ENCODE data around the gene C17orf107.

The C17orf107 gene

GRCh38 chr17:4860651-4861050 is 38.7 kb upstream of the C17orf107 start:
- H3K9me3 ChIP-seq (replicated peaks in 1 of 2; ENCODE audit: control insufficient read depth in 2 of 2, insufficient read depth in 1 of 2, low read depth in 1 of 2, low read length in 2 of 2) = no peaks in the 10 kb centered on the region
- H3K4me3 ChIP-seq (ENCODE audit: low read length in 2 of 2) = no peak overlapping the region
- no peak overlapping the region for H3K9ac ChIP-seq (ENCODE audit: low read depth, low read length, poor library complexity)
- H3K4ac ChIP-seq (ENCODE audit: low read length) = no peak overlapping the region
- H3K79me1 ChIP-seq (ENCODE audit: low read depth, low read length) = peaks cover 2% of the 10 kb centered on the region
- H3K4me1 ChIP-seq (ENCODE audit: control insufficient read depth in 2 of 2, insufficient read depth in 1 of 2, low read depth in 1 of 2, low read length in 2 of 2) = peaks cover 17 to 20% of the 10 kb centered on the region in 2 donors
- no peak overlapping the region for H3K27ac ChIP-seq (replicated peaks; ENCODE audit: low read length)
- no peak overlapping the region for H4K91ac ChIP-seq (ENCODE audit: low read depth, low read length, poor library complexity)
- H3K18ac ChIP-seq (ENCODE audit: low read length) = peak overlapping the region; percentile 21
- H2AFZ ChIP-seq (ENCODE audit: low read length) = no peak overlapping the region
- no CpG with 5 or more reads among the region's 9 CpGs for WGBS, 2 donors (ENCODE audit: extremely low coverage in 2 of 2, insufficient read length in 2 of 2, insufficient replicate concordance in 1 of 2)
- no peak overlapping the region for H2BK120ac ChIP-seq (ENCODE audit: low read depth, low read length)
- H2BK5ac ChIP-seq (ENCODE audit: low read length) = no peak overlapping the region
- H3K4me2 ChIP-seq (ENCODE audit: insufficient read depth, low read length, poor library complexity, severe bottlenecking) = no peak overlapping the region
- no peak overlapping the region for H2BK12ac ChIP-seq (ENCODE audit: low read length)
- H4K8ac ChIP-seq (ENCODE audit: low read depth, low read length) = no peak overlapping the region
- peak overlapping the region; percentile 67 for H2AK5ac ChIP-seq (ENCODE audit: low read depth, low read length)
- H3K36me3 ChIP-seq (replicated peaks in 1 of 2; ENCODE audit: control insufficient read depth in 2 of 2, insufficient read depth in 2 of 2, low read length in 2 of 2) = peaks cover 0 to 15% of the 10 kb centered on the region in 2 donors
- no peak overlapping the region for H3K23ac ChIP-seq (ENCODE audit: low read depth, low read length, poor library complexity)
- H2BK15ac ChIP-seq (ENCODE audit: low read length) = no peak overlapping the region
- H3K27me3 ChIP-seq (ENCODE audit: control insufficient read depth in 3 of 3, insufficient read depth in 3 of 3, low read depth in 1 of 3, low read length in 3 of 3) = no peaks in the 10 kb centered on the region
- no peak overlapping the region for H3K14ac ChIP-seq (ENCODE audit: low read length)
- DNase-seq (ENCODE audit: low spot score) = no peak

- H3K14ac ChIP-seq (ENCODE audit: low read length) = no peak overlapping the region
- H3K9ac ChIP-seq (ENCODE audit: low read depth, low read length, poor library complexity) = no peak overlapping the region
- WGBS, 2 donors (ENCODE audit: extremely low coverage in 2 of 2, insufficient read length in 2 of 2, insufficient replicate concordance in 1 of 2) = no CpG with 5 or more reads among the region's 16 CpGs
- H3K4me2 ChIP-seq (ENCODE audit: insufficient read depth, low read length, poor library complexity, severe bottlenecking) = no peak overlapping the region
- no peak overlapping the region for H2BK120ac ChIP-seq (ENCODE audit: low read depth, low read length)
- H3K27ac ChIP-seq (replicated peaks; ENCODE audit: low read length) = no peak overlapping the region
- no peak for DNase-seq (ENCODE audit: low spot score)
- no peak overlapping the region for H3K4me3 ChIP-seq (ENCODE audit: low read length in 2 of 2)
- H3K9me3 ChIP-seq (replicated peaks in 1 of 2; ENCODE audit: control insufficient read depth in 2 of 2, insufficient read depth in 1 of 2, low read depth in 1 of 2, low read length in 2 of 2) = no peaks in the 10 kb centered on the region
- H4K91ac ChIP-seq (ENCODE audit: low read depth, low read length, poor library complexity) = no peak overlapping the region
- H2BK15ac ChIP-seq (ENCODE audit: low read length) = no peak overlapping the region
- no peak overlapping the region for H2BK12ac ChIP-seq (ENCODE audit: low read length)
- peaks cover 17 to 20% of the 10 kb centered on the region in 2 donors for H3K4me1 ChIP-seq (ENCODE audit: control insufficient read depth in 2 of 2, insufficient read depth in 1 of 2, low read depth in 1 of 2, low read length in 2 of 2)
- no peak overlapping the region for H3K18ac ChIP-seq (ENCODE audit: low read length)
- H3K79me1 ChIP-seq (ENCODE audit: low read depth, low read length) = peaks cover 2% of the 10 kb centered on the region
- H2AK5ac ChIP-seq (ENCODE audit: low read depth, low read length) = no peak overlapping the region
- H2BK5ac ChIP-seq (ENCODE audit: low read length) = no peak overlapping the region
- no peak overlapping the region for H4K8ac ChIP-seq (ENCODE audit: low read depth, low read length)
- H3K23ac ChIP-seq (ENCODE audit: low read depth, low read length, poor library complexity) = no peak overlapping the region
- H3K36me3 ChIP-seq (replicated peaks in 1 of 2; ENCODE audit: control insufficient read depth in 2 of 2, insufficient read depth in 2 of 2, low read length in 2 of 2) = peaks cover 0 to 15% of the 10 kb centered on the region in 2 donors
- no peak overlapping the region for H3K4ac ChIP-seq (ENCODE audit: low read length)
- no peak overlapping the region for H2AFZ ChIP-seq (ENCODE audit: low read length)
- no peaks in the 10 kb centered on the region for H3K27me3 ChIP-seq (ENCODE audit: control insufficient read depth in 3 of 3, insufficient read depth in 3 of 3, low read depth in 1 of 3, low read length in 3 of 3)
Observed at GRCh38 chr17:4861052-4861451, 38.3 kb upstream of the C17orf107 start.

DNA sequence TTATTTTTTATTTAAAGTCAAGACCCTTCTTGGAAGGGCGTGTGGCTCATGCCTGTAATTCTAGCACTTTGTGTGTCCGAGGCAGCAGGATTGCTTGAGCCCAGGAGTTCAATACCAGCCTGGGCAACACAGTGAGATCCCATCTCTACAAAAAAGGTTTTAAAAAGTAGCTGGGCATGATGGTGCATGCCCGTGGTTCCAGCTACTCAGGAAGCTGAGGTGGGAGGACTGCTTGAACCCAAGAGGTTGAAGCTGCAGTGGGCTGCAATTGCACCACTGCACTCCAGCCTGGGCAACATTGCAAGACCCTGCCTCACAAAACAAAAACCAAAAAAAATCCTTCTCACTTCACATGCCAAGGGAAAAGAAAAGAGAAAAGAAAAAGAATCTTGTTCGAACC is 36.6 kb upstream of the C17orf107 start:
- Histone ChIP-seq H3K18ac (ENCODE audit: low read length) (no peak overlapping the region), H3K4ac (ENCODE audit: low read length) (no peak overlapping the region), H3K4me1 (ENCODE audit: control insufficient read depth in 2 of 2, insufficient read depth in 1 of 2, low read depth in 1 of 2, low read length in 2 of 2) (peaks cover 12 to 13% of the 10 kb centered on the region in 2 donors), H3K23ac (ENCODE audit: low read depth, low read length, poor library complexity) (no peak overlapping the region), H3K9ac (ENCODE audit: low read depth, low read length, poor library complexity) (no peak overlapping the region), H4K8ac (ENCODE audit: low read depth, low read length) (no peak overlapping the region), H2BK120ac (ENCODE audit: low read depth, low read length) (no peak overlapping the region), H2BK5ac (ENCODE audit: low read length) (no peak overlapping the region), H2AFZ (ENCODE audit: low read length) (no peak overlapping the region), H3K14ac (ENCODE audit: low read length) (no peak overlapping the region), H3K4me3 (ENCODE audit: low read length in 2 of 2) (no peak overlapping the region), H3K27ac (replicated peaks; ENCODE audit: low read length) (no peak overlapping the region), H3K27me3 (ENCODE audit: control insufficient read depth in 3 of 3, insufficient read depth in 3 of 3, low read depth in 1 of 3, low read length in 3 of 3) (no peaks in the 10 kb centered on the region), H2AK5ac (ENCODE audit: low read depth, low read length) (no peak overlapping the region), H3K4me2 (ENCODE audit: insufficient read depth, low read length, poor library complexity, severe bottlenecking) (no peak overlapping the region), H3K36me3 (replicated peaks in 1 of 2; ENCODE audit: control insufficient read depth in 2 of 2, insufficient read depth in 2 of 2, low read length in 2 of 2) (peaks cover 0 to 15% of the 10 kb centered on the region in 2 donors), H4K91ac (ENCODE audit: low read depth, low read length, poor library complexity) (no peak overlapping the region), H2BK15ac (ENCODE audit: low read length) (no peak overlapping the region), H3K9me3 (replicated peaks in 1 of 2; ENCODE audit: control insufficient read depth in 2 of 2, insufficient read depth in 1 of 2, low read depth in 1 of 2, low read length in 2 of 2) (no peaks in the 10 kb centered on the region), H3K79me1 (ENCODE audit: low read depth, low read length) (no peaks in the 10 kb centered on the region), H2BK12ac (ENCODE audit: low read length) (no peak overlapping the region)
- no CpG with 5 or more reads among the region's 4 CpGs for WGBS, 2 donors (ENCODE audit: extremely low coverage in 2 of 2, insufficient read length in 2 of 2, insufficient replicate concordance in 1 of 2)
- DNase-seq (ENCODE audit: low spot score) = no peak

GRCh38 chr17:4863321-4863720 is 36.0 kb upstream of the C17orf107 start:
- H2BK15ac ChIP-seq (ENCODE audit: low read length) = no peak overlapping the region
- no peaks in the 10 kb centered on the region for H3K9me3 ChIP-seq (replicated peaks in 1 of 2; ENCODE audit: control insufficient read depth in 2 of 2, insufficient read depth in 1 of 2, low read depth in 1 of 2, low read length in 2 of 2)
- no peak overlapping the region for H4K8ac ChIP-seq (ENCODE audit: low read depth, low read length)
- no peak overlapping the region for H2BK120ac ChIP-seq (ENCODE audit: low read depth, low read length)
- no peak overlapping the region for H2BK12ac ChIP-seq (ENCODE audit: low read length)
- no peaks in the 10 kb centered on the region for H3K27me3 ChIP-seq (ENCODE audit: control insufficient read depth in 3 of 3, insufficient read depth in 3 of 3, low read depth in 1 of 3, low read length in 3 of 3)
- H3K4me2 ChIP-seq (ENCODE audit: insufficient read depth, low read length, poor library complexity, severe bottlenecking) = no peak overlapping the region
- no peak overlapping the region for H2BK5ac ChIP-seq (ENCODE audit: low read length)
- no peak overlapping the region for H3K27ac ChIP-seq (replicated peaks; ENCODE audit: low read length)
- no peak overlapping the region for H3K9ac ChIP-seq (ENCODE audit: low read depth, low read length, poor library complexity)
- H4K91ac ChIP-seq (ENCODE audit: low read depth, low read length, poor library complexity) = no peak overlapping the region
- no peak overlapping the region for H3K4ac ChIP-seq (ENCODE audit: low read length)
- H3K14ac ChIP-seq (ENCODE audit: low read length) = no peak overlapping the region
- no peak overlapping the region for H3K18ac ChIP-seq (ENCODE audit: low read length)
- no CpG with 5 or more reads among the region's 1 CpG for WGBS, 2 donors (ENCODE audit: extremely low coverage in 2 of 2, insufficient read length in 2 of 2, insufficient replicate concordance in 1 of 2)
- no peaks in the 10 kb centered on the region for H3K79me1 ChIP-seq (ENCODE audit: low read depth, low read length)
- no peak overlapping the region for H3K23ac ChIP-seq (ENCODE audit: low read depth, low read length, poor library complexity)
- H3K36me3 ChIP-seq (replicated peaks in 1 of 2; ENCODE audit: control insufficient read depth in 2 of 2, insufficient read depth in 2 of 2, low read length in 2 of 2) = peaks cover 0 to 15% of the 10 kb centered on the region in 2 donors
- DNase-seq (ENCODE audit: low spot score) = no peak
- peaks cover 7 to 8% of the 10 kb centered on the region in 2 donors for H3K4me1 ChIP-seq (ENCODE audit: control insufficient read depth in 2 of 2, insufficient read depth in 1 of 2, low read depth in 1 of 2, low read length in 2 of 2)
- no peak overlapping the region for H3K4me3 ChIP-seq (ENCODE audit: low read length in 2 of 2)
- H2AFZ ChIP-seq (ENCODE audit: low read length) = no peak overlapping the region
- no peak overlapping the region for H2AK5ac ChIP-seq (ENCODE audit: low read depth, low read length)
